Progenitor cell of endocrine pancreas (in vitro differentiated cells): Measurements from ENCODE around the gene MRPS22. TPM values are rescaled to one million over a fixed set of nuclear protein-coding genes. Genes with fewer than 3 reads are reported as not detected.

Source experiments
- DNase-seq: peaks from one replicate; pipeline ENCODE4 v3.0.0; 2021; ENCODE audit warnings: low spot score; ENCODE audit not compliant: unreplicated experiment
- H3K27ac Mint-ChIP-seq: 2 replicates; pipeline ENCODE4 v1.8.0; 2021; ENCODE audit warnings: mild to moderate bottlenecking, moderate library complexity, mixed read lengths
- H3K27me3 Mint-ChIP-seq: 2 replicates; pipeline ENCODE4 v1.8.0; 2021; ENCODE audit warnings: mixed read lengths
- H3K36me3 Mint-ChIP-seq: 2 replicates; pipeline ENCODE4 v1.8.0; 2022; ENCODE audit warnings: mixed read lengths; ENCODE audit not compliant: insufficient read depth
- H3K4me1 Mint-ChIP-seq: 2 replicates; pipeline ENCODE4 v1.8.0; 2021; ENCODE audit warnings: low read depth, mixed read lengths
- H3K4me3 Mint-ChIP-seq: 2 replicates; pipeline ENCODE4 v1.8.0; 2021; ENCODE audit warnings: low read depth, mild to moderate bottlenecking, moderate library complexity, mixed read lengths
- H3K9me3 Mint-ChIP-seq: 2 replicates; pipeline ENCODE4 v1.8.0; 2021; ENCODE audit warnings: low read depth, mixed read lengths
- total RNA-seq: library from RNA; stranded (reverse); gene quantifications from 2 replicates; pipeline ENCODE4 v1.2.1, GENCODE V29; 2021
- TF ChIP-seq, protein P1 (sequence below): fragments of 200-600 bp; sonication (generic); IDR thresholded peaks from one replicate; pipeline ENCODE4 v1.5.0; 2021; ENCODE audit warnings: antibody characterized with exemption, mild to moderate bottlenecking; ENCODE audit not compliant: unreplicated experiment

Gene MRPS22
- total RNA-seq, 1 donor from 2014 or later, result 39.5 TPM

- Mint-ChIP-seq H3K36me3 (no peaks in the 10 kb centered on the region), H3K4me1 (peaks cover 9% of the 10 kb centered on the region), H3K9me3 (no peaks in the 10 kb centered on the region), H3K4me3 (no peak overlapping the region), H3K27ac (no peak overlapping the region), H3K27me3 (peaks cover 79% of the 10 kb centered on the region)
- TF ChIP-seq, protein P1, sequence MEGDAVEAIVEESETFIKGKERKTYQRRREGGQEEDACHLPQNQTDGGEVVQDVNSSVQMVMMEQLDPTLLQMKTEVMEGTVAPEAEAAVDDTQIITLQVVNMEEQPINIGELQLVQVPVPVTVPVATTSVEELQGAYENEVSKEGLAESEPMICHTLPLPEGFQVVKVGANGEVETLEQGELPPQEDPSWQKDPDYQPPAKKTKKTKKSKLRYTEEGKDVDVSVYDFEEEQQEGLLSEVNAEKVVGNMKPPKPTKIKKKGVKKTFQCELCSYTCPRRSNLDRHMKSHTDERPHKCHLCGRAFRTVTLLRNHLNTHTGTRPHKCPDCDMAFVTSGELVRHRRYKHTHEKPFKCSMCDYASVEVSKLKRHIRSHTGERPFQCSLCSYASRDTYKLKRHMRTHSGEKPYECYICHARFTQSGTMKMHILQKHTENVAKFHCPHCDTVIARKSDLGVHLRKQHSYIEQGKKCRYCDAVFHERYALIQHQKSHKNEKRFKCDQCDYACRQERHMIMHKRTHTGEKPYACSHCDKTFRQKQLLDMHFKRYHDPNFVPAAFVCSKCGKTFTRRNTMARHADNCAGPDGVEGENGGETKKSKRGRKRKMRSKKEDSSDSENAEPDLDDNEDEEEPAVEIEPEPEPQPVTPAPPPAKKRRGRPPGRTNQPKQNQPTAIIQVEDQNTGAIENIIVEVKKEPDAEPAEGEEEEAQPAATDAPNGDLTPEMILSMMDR, result no peak
- no peak for DNase-seq
Observed at GRCh38 chr3:139322346-139322745, 21.5 kb upstream of the MRPS22 start.

GRCh38 chr3:139323146-139323545 is 20.7 kb upstream of the MRPS22 start:
- Mint-ChIP-seq H3K36me3 (no peaks in the 10 kb centered on the region), H3K27me3 (peaks cover 79% of the 10 kb centered on the region), H3K27ac (no peak overlapping the region), H3K4me1 (peaks cover 9% of the 10 kb centered on the region), H3K4me3 (no peak overlapping the region), H3K9me3 (no peaks in the 10 kb centered on the region)
- TF ChIP-seq, protein P1, result no peak
- DNase-seq, result no peak

- H3K27me3 Mint-ChIP-seq, result peaks cover 81% of the 10 kb centered on the region
- DNase-seq, result no peak
- peaks cover 9% of the 10 kb centered on the region for H3K4me1 Mint-ChIP-seq
- no peak overlapping the region for H3K27ac Mint-ChIP-seq
- H3K4me3 Mint-ChIP-seq, result no peak overlapping the region
- no peaks in the 10 kb centered on the region for H3K36me3 Mint-ChIP-seq
- TF ChIP-seq, protein P1, result no peak
- no peaks in the 10 kb centered on the region for H3K9me3 Mint-ChIP-seq
Observed at GRCh38 chr3:139324456-139324855, 19.4 kb upstream of the MRPS22 start.

- DNase-seq, result no peak
- Mint-ChIP-seq H3K27me3 (peaks cover 84% of the 10 kb centered on the region), H3K4me3 (no peak overlapping the region), H3K4me1 (peaks cover 9% of the 10 kb centered on the region), H3K9me3 (no peaks in the 10 kb centered on the region), H3K27ac (no peak overlapping the region), H3K36me3 (no peaks in the 10 kb centered on the region)
- TF ChIP-seq, protein P1, result no peak
Observed at GRCh38 chr3:139325551-139325950, 18.3 kb upstream of the MRPS22 start.

GRCh38 chr3:139326131-139326530 is 17.7 kb upstream of the MRPS22 start:
- no peak overlapping the region for H3K4me3 Mint-ChIP-seq
- no peak overlapping the region for H3K27ac Mint-ChIP-seq
- DNase-seq, result no peak
- peaks cover 87% of the 10 kb centered on the region for H3K27me3 Mint-ChIP-seq
- no peaks in the 10 kb centered on the region for H3K36me3 Mint-ChIP-seq
- peaks cover 5% of the 10 kb centered on the region for H3K4me1 Mint-ChIP-seq
- TF ChIP-seq, protein P1, result no peak
- H3K9me3 Mint-ChIP-seq, result no peaks in the 10 kb centered on the region
